Stimulated activated CD4-positive, alpha-beta T cell treated with anti-CD3 and anti-CD28 coated beads, Interleukin-1b, Interleukin-23, amount 100 ng/mL, for 24 hours (primary cell): ENCODE results near the gene PTPN4.

Experiments
- DNase-seq, 4 experiments: peaks; one replicate each; pipeline ENCODE4 v3.0.0-alpha.2; 2020; ENCODE audit warnings: low read depth in 4 of 4, low spot score in 1 of 4

The PTPN4 gene

GRCh38 chr2:119853777-119854399 is 94.2 kb downstream of the PTPN4 start:
- no peak for DNase-seq

GRCh38 chr2:119856469-119856901 is 96.8 kb downstream of the PTPN4 start:
- DNase-seq: no peak

DNA sequence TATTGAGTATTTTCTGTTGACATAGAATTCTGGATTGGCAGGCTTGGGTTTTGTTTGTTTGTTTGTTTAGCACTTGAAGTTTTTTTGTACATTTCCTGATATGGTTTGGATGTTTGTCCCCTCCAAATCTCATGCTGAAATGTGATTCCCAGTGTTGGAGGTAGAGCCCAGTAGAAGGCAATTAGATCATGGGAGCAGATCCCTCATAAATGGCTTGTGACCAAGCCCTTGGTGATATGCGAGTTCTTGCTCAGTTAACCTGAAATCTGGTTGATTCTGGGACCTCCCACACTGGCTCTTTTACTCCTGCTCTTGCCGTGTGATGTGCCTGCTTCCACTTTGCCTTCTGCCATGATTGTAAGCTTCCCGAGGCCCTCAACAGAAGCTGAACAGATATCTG is 98.0 kb downstream of the PTPN4 start:
- DNase-seq: no peak

DNA sequence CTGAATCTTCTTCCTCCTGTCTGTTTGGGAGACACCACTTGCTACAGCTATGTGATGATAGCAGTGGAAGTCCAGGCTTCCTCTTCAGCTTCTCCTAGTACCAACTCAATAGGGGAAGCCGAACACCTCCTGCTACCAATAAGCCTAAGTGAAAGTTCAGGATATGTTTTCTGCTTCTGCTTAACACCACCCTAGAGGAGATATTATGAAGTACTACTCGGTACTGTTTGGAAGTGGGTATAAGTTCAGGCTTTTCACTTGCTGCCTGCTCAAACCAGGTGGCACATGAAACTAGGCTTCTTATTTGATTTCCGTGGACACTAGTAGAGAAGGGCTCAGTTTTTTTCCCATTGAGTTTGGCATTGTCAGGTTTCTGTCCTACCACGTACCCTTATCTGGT is 99.8 kb downstream of the PTPN4 start:
- no peak for DNase-seq

DNA sequence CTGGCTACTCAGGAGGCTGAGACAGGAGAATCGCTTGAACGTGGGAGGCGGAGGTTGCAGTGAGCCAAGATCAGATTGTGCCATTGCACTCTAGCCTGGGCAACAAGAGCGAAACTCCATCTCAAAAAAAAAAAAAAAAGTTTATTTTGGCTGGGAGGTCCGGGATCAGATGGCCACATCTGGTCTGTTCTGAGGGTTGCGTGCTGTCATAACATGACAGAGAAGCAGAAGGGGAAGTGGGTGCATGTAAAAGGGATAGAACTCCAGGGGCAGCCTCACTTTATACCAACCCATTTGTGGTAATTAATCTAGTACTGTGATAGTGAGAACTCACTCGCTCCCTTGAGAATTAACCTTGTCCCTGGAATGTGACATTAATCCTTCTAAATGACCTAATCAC is 101.2 kb downstream of the PTPN4 start:
- DNase-seq: no peak

DNA sequence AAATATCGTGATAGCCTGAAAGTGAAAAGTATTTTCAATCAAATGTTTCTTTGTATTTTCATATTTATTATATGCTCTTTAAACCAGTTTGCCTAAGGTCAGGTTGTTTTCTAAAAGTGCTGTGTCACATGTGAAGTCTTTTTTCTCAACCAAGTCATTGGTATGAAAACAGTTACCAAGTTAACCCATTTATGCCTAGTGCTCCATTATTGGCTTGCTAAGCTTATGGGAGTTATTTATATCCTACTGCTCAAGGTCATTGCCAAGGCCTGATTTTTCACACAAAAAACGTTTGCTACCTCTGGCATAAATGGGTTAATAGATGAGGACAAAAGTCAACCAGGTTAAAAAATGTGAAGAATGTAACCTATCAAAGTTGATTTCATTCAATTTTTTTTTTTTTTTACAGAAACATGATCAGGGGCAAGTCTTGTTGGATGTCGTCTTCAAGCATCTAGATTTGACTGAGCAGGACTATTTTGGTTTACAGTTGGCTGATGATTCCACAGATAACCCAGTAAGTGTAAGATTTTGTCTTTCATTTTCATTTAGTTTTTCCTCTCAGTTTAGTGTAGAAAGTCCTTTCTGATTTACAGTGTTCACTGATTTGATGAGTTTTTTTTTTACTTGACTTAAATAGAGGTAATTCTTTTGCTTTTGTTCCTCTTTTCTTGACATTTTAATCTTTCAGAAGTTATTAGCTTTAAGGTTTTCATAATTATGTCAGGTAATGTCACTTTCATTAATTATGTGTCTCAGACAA is 102.6 kb downstream of the PTPN4 start:
- no peak for DNase-seq

GRCh38 chr2:119864318-119864717 is 104.6 kb downstream of the PTPN4 start:
- DNase-seq: no peak

GRCh38 chr2:119871725-119872124 is 112.0 kb downstream of the PTPN4 start:
- no peak for DNase-seq

DNA sequence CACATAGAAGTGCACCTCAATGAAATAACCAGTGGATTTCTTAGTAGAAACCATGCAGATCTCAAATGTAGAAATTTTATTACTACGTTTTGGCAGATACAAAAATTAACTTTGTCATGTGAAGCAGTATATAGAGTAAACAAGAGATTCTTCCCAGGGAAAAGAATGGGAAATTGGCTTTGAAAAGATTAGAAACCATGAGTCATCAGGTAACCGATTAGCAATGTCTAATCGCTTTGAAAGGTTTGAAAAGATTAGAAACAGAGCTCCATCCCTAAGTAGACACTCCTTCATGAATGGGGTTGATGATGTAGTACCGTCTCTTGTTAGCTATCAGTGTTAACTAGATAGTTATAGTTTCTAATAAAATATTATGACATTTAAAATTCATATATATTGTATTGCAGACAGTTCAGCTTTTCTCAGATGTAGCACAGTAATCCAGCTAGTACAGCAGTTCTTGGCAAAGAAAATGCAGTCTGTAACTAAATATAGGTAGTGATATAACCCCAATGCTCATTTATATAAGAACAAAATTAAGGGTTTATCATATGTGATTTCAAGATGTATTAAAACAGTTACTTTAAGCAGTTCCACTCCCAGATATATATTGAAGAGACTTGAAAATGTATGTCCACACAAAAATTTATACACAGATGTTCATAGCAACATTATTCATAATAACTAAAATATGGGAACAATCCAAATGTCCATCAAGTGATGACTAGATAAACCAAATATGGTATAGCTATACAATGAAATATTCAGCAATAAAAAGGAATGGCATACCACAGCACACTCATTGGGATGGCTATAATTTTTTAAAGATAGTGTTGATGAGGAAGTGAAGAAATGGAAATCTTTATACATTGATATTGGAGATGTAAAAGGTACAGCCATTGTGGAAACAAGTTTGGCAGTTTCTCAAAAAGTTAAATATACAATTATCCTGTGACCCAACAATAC is 113.9 kb downstream of the PTPN4 start:
- DNase-seq: no peak

GRCh38 chr2:119879502-119879901 is 119.8 kb downstream of the PTPN4 start:
- no peak for DNase-seq

- DNase-seq: no peak
Measured at GRCh38 chr2:119888680-119889079, 129.0 kb downstream of the PTPN4 start.

GRCh38 chr2:119897736-119898395 is 138.1 kb downstream of the PTPN4 start:
- no peak for DNase-seq

GRCh38 chr2:119901013-119901412 is 141.3 kb downstream of the PTPN4 start:
- DNase-seq: no peak

DNA sequence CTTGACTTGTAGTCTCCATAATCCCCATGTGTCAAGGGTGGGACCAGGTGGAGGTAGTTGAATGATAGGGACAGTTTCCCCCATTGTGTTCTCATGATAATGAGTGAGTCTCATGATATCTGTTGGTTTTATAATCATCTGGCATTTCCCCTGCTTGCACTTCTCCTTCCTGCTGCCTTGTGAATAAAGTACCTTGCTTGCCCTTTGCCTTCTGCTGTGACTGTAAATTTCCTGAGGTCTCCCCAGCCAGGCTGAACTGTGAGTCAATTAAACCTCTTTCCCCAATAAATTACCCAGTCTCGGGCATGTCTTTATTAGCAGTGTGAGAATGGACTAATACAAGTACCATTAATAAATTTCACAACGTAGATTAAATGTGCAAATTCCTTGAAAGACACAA is 150.8 kb downstream of the PTPN4 start:
- no peak for DNase-seq

GRCh38 chr2:119914266-119914665 is 154.5 kb downstream of the PTPN4 start:
- DNase-seq: no peak

GRCh38 chr2:119921825-119922224 is 162.1 kb downstream of the PTPN4 start:
- no peak for DNase-seq

DNA sequence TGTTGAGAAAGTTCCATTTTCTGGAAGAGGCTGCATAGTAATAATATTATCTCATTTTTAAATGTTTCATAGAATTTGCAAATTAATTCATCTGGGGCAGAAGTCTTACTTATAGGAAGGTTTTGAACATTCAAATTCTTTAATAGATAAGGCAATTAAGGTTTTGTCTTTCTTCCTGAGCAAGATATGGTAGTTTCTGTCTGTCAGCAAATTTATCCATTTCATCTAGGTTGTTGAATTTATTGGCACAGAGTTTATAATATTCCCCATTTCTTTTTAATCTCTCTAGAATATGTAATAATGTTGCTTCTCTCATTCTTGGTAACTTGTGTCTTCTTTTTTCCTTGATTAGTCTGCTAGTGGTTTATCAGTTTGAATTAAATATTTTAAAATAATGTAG is 163.0 kb downstream of the PTPN4 start:
- no peak for DNase-seq

- no peak for DNase-seq
Measured at GRCh38 chr2:119929537-119929936, 169.8 kb downstream of the PTPN4 start.

DNA sequence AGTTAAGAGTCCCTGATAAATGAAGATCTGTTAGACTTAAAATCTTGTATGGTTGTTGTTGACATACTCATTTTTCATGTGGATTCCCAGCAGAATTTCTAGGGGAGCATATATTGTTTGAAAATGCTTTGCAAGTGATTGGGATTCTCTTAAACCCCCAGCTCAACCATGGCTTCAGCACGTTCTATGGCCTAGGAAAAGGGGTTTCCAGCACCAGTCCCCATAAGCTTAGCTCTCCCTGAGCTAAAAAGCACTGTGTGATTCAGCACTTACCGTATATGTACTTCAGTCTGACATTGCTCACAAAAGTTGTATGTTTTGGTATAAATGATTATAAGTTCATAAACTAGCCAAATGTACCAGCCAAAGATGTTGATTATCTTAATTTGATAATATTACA is 173.1 kb downstream of the PTPN4 start:
- no peak for DNase-seq

DNA sequence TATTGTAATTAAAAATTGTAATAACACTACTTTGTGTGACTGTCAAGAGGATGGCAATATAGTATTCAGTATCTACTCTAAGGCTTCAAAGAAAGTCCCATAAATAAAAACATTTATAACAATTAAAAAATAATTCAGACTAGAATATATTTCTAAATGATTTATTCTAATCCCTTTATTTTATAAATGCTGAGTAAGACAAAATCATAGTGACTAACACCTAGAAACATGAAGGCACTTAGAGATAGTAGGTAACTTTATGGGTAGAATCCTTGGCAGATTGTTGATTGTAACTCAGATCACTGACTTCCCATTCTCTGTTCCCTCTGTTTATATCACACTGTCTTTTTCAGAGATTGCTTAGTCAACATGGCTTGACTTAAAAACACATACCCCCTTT is 174.6 kb downstream of the PTPN4 start:
- no peak for DNase-seq

- DNase-seq: no peak
Measured at GRCh38 chr2:119937680-119938079, 178.0 kb downstream of the PTPN4 start.
